ENCODE measurements around the gene SLC37A3. TPM values are rescaled to one million over a fixed set of nuclear protein-coding genes. Genes with fewer than 3 reads are reported as not detected.

SLC37A3 gene
- total and polyA plus RNA-seq, 2 donors (not counting 1 experiment from before 2014, with no cell fraction given), result 53.5 to 81.7 TPM

- H3K9ac ChIP-seq (ENCODE audit: insufficient read depth, low read length), result no peak overlapping the region
- peaks cover 12% of the 10 kb centered on the region for H3K27me3 ChIP-seq (ENCODE audit: control insufficient read depth, insufficient read depth, low read length)
- no peaks in the 10 kb centered on the region for H4K20me1 ChIP-seq (ENCODE audit: control insufficient read depth, extremely low read depth, insufficient read depth, low read length)
- H3K79me2 ChIP-seq (ENCODE audit: control insufficient read depth, insufficient read depth, low read length), result peaks cover 20% of the 10 kb centered on the region
- no peak overlapping the region for H3K27ac ChIP-seq (ENCODE audit: insufficient read depth, low read length)
- H3K36me3 ChIP-seq (ENCODE audit: control insufficient read depth, insufficient read depth, low read length), result no peaks in the 10 kb centered on the region
- TF ChIP-seq, protein P1, sequence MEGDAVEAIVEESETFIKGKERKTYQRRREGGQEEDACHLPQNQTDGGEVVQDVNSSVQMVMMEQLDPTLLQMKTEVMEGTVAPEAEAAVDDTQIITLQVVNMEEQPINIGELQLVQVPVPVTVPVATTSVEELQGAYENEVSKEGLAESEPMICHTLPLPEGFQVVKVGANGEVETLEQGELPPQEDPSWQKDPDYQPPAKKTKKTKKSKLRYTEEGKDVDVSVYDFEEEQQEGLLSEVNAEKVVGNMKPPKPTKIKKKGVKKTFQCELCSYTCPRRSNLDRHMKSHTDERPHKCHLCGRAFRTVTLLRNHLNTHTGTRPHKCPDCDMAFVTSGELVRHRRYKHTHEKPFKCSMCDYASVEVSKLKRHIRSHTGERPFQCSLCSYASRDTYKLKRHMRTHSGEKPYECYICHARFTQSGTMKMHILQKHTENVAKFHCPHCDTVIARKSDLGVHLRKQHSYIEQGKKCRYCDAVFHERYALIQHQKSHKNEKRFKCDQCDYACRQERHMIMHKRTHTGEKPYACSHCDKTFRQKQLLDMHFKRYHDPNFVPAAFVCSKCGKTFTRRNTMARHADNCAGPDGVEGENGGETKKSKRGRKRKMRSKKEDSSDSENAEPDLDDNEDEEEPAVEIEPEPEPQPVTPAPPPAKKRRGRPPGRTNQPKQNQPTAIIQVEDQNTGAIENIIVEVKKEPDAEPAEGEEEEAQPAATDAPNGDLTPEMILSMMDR (conservative IDR thresholded peaks at IDR 0.05 in 1 of 2, IDR thresholded peaks at IDR 0.05 in 1 of 2; ENCODE audit: low read depth in 1 of 2, low read length in 2 of 2), result no peak
- TF ChIP-seq EZH2 (IDR thresholded peaks at IDR 0.05; ENCODE audit: low read length, missing control alignments), result no peak
- DNase-seq (ENCODE audit: low read depth in 2 of 2), result no peak
- peaks cover 6% of the 10 kb centered on the region for H3K4me1 ChIP-seq (ENCODE audit: control insufficient read depth, extremely low read depth, insufficient read depth, low read length)
- no peak overlapping the region for H3K4me2 ChIP-seq (ENCODE audit: extremely low read depth, insufficient read depth, low read length)
- H3K4me3 ChIP-seq (replicated peaks in 1 of 4; ENCODE audit: control extremely low read depth in 1 of 4, insufficient read depth in 1 of 4, low read depth in 3 of 4, low read length in 4 of 4), result no peak overlapping the region
- no peak overlapping the region for H2AFZ ChIP-seq (ENCODE audit: low read length)
- no peaks in the 10 kb centered on the region for H3K9me3 ChIP-seq (ENCODE audit: control insufficient read depth, insufficient read depth, low read depth, low read length)
Measured at GRCh38 chr7:140400381-140400780, 2.1 kb upstream of the SLC37A3 start.

DNA sequence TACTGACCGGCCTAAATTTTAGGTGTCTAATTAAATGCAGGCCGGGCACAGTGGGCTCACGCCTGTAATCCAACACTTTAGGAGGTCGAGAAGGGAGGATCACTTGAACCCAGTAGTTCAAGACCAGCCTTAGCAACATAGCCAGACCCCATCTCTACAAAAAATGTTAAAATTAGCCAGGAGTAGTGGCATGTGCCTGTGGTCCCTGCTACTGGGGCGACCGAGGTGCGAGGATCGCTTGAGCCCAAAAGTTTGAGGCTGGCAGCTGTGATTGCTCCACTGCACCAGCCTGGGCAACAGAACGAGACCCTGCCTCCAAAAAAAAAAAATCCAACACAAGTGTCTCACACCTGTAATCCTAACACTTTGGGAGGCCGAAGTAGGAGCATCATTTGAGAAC, 491 bp upstream of the SLC37A3 start:
- Histone ChIP-seq H3K79me2 (ENCODE audit: control insufficient read depth, insufficient read depth, low read length) (peaks cover 26% of the 10 kb centered on the region), H2AFZ (ENCODE audit: low read length) (no peak overlapping the region), H3K27me3 (ENCODE audit: control insufficient read depth, insufficient read depth, low read length) (peaks cover 10% of the 10 kb centered on the region), H3K36me3 (ENCODE audit: control insufficient read depth, insufficient read depth, low read length) (no peaks in the 10 kb centered on the region), H3K4me2 (ENCODE audit: extremely low read depth, insufficient read depth, low read length) (no peak overlapping the region), H3K4me3 (replicated peaks in 1 of 4; ENCODE audit: control extremely low read depth in 1 of 4, insufficient read depth in 1 of 4, low read depth in 3 of 4, low read length in 4 of 4) (peak overlapping the region in 3 of 4 experiments; percentile 58 to 79 (median 76)), H3K27ac (ENCODE audit: insufficient read depth, low read length) (no peak overlapping the region), H3K9me3 (ENCODE audit: control insufficient read depth, insufficient read depth, low read depth, low read length) (no peaks in the 10 kb centered on the region), H4K20me1 (ENCODE audit: control insufficient read depth, extremely low read depth, insufficient read depth, low read length) (no peaks in the 10 kb centered on the region), H3K4me1 (ENCODE audit: control insufficient read depth, extremely low read depth, insufficient read depth, low read length) (peaks cover 6% of the 10 kb centered on the region), H3K9ac (ENCODE audit: insufficient read depth, low read length) (no peak overlapping the region)
- TF ChIP-seq, protein P1 (conservative IDR thresholded peaks at IDR 0.05 in 1 of 2, IDR thresholded peaks at IDR 0.05 in 1 of 2; ENCODE audit: low read depth in 1 of 2, low read length in 2 of 2), result no peak
- TF ChIP-seq EZH2 (IDR thresholded peaks at IDR 0.05; ENCODE audit: low read length, missing control alignments), result no peak
- no peak for DNase-seq (ENCODE audit: low read depth in 2 of 2)

DNA sequence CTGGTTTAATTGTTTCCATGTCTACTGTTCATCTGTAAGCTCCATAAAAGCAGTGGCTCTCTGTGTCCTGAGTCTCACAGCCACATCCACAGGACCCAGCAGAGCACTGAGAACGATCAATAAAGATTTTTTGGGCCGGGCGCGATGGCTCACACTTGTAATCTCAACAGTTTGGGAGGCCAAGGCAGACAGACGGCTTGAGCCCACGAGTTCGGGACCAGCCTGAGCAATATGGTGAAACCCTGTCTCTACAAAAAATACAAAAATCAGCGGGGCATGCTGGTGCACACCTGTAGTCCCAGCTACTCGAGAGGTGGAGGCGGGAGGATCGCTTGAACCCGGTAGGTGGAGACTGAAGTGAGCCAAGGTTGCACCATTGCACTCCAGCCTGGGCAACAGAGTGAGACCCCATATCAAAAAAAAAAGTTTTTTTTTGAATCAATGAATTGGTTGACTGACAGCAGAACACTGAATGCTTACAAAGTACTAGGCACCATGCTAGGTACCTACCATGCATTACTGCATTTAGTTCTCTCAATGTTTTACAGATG, 4.5 kb downstream of the SLC37A3 start:
- TF ChIP-seq, protein P1 (conservative IDR thresholded peaks at IDR 0.05 in 1 of 2, IDR thresholded peaks at IDR 0.05 in 1 of 2; ENCODE audit: low read depth in 1 of 2, low read length in 2 of 2), result no peak
- no peak for TF ChIP-seq EZH2 (IDR thresholded peaks at IDR 0.05; ENCODE audit: low read length, missing control alignments)
- no peaks in the 10 kb centered on the region for H4K20me1 ChIP-seq (ENCODE audit: control insufficient read depth, extremely low read depth, insufficient read depth, low read length)
- no peak overlapping the region for H3K4me2 ChIP-seq (ENCODE audit: extremely low read depth, insufficient read depth, low read length)
- no peaks in the 10 kb centered on the region for H3K9me3 ChIP-seq (ENCODE audit: control insufficient read depth, insufficient read depth, low read depth, low read length)
- no peak overlapping the region for H3K27ac ChIP-seq (ENCODE audit: insufficient read depth, low read length)
- H3K4me1 ChIP-seq (ENCODE audit: control insufficient read depth, extremely low read depth, insufficient read depth, low read length), result peaks cover 6% of the 10 kb centered on the region
- H3K27me3 ChIP-seq (ENCODE audit: control insufficient read depth, insufficient read depth, low read length), result no peaks in the 10 kb centered on the region
- H3K79me2 ChIP-seq (ENCODE audit: control insufficient read depth, insufficient read depth, low read length), result peaks cover 44% of the 10 kb centered on the region
- H3K4me3 ChIP-seq (replicated peaks in 1 of 4; ENCODE audit: control extremely low read depth in 1 of 4, insufficient read depth in 1 of 4, low read depth in 3 of 4, low read length in 4 of 4), result no peak overlapping the region
- no peak for DNase-seq (ENCODE audit: low read depth in 2 of 2)
- no peaks in the 10 kb centered on the region for H3K36me3 ChIP-seq (ENCODE audit: control insufficient read depth, insufficient read depth, low read length)
- H2AFZ ChIP-seq (ENCODE audit: low read length), result no peak overlapping the region
- H3K9ac ChIP-seq (ENCODE audit: insufficient read depth, low read length), result no peak overlapping the region
